ENCODE data around the gene PDE8B. TPM values are rescaled to one million over a fixed set of nuclear protein-coding genes. Genes with fewer than 3 reads are reported as not detected.

PDE8B gene, protein sequence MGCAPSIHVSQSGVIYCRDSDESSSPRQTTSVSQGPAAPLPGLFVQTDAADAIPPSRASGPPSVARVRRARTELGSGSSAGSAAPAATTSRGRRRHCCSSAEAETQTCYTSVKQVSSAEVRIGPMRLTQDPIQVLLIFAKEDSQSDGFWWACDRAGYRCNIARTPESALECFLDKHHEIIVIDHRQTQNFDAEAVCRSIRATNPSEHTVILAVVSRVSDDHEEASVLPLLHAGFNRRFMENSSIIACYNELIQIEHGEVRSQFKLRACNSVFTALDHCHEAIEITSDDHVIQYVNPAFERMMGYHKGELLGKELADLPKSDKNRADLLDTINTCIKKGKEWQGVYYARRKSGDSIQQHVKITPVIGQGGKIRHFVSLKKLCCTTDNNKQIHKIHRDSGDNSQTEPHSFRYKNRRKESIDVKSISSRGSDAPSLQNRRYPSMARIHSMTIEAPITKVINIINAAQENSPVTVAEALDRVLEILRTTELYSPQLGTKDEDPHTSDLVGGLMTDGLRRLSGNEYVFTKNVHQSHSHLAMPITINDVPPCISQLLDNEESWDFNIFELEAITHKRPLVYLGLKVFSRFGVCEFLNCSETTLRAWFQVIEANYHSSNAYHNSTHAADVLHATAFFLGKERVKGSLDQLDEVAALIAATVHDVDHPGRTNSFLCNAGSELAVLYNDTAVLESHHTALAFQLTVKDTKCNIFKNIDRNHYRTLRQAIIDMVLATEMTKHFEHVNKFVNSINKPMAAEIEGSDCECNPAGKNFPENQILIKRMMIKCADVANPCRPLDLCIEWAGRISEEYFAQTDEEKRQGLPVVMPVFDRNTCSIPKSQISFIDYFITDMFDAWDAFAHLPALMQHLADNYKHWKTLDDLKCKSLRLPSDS
- total RNA-seq = 0.09 and 0.14 TPM in 2 replicates

DNA sequence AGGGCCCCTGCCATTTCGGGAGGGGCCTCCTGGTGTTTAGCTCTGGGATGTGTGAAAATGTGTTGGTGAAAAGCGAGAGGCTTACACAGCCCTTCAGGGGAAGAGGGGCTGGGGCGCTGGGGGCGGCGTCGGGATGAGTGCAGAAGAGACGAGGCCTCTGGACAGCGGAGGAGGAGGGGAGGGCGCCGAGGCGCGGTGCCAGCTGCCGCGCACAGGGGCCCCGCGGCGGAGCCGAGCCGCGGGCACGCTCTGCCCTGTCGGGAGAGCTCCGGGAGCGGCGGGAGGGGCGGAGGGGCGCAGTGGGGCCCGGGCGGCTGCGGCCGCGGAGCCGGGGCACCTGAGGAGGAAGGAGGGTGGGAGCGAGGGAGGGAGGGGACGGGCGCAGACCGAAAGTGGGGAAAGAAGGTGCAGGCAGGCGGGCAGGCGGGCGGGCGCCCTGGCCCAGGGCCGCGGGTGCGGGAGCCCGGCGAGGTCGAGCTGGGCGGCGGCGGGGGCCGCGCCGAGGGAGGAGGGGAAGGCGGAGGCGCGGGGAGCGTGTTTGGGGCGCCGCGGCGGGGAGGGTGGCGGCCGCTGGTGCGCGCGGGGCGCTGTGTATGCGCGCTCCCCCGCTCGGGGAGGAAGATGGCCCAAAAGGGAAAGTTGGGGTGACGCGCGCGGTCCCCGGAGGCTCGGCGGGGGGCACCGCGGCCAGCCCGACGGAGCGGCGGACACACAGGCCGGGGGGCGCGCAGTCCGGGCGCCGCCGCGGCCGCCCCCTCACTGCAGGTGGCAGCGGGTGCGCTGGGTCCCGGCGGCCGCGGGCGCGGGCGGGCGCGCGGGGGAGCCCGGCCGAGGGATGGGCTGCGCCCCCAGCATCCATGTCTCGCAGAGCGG is at the start of gene PDE8B:
Gene PDE8B, plus strand, starts transcription at position 590 of the 873 bp plus-strand sequence. Its CDS starts 246 bp downstream, at position 836.

Other genes starting within 250 kb of the PDE8B start
- 27.3 and 32.0 TPM in 2 replicates for gene AGGF1, start 180.3 kb upstream of the PDE8B start, total RNA-seq
- gene ZBED3, start 123.4 kb upstream of the PDE8B start, total RNA-seq = 0.28 and 0.57 TPM in 2 replicates

Data from smooth muscle cell of bladder (primary cell).